Thyroid gland (tissue), 4 donors: ENCODE data around the gene COTL1.

ENCODE experiments used
- POLR2A ChIP-seq, 2 donors: fragments of 450-650 bp; IDR thresholded peaks; one replicate each; pipeline ENCODE4 v1.6.1; 2017; ENCODE audit warnings: antibody characterized with exemption in 2 of 2, mild to moderate bottlenecking in 2 of 2, moderate library complexity in 1 of 2
- TF ChIP-seq, protein P1 (sequence below), 6 experiments: fragments of 200-600 bp in 3 of 6; fragments of 450-650 bp in 3 of 6; sonication (generic) in 3 of 6; IDR thresholded peaks; one replicate each; pipeline ENCODE4 v1.5.1; 2016 to 2019; ENCODE audit warnings: antibody characterized with exemption in 6 of 6, mild to moderate bottlenecking in 2 of 6, inconsistent platforms in 1 of 6, moderate library complexity in 1 of 6

GRCh38 chr16:84581158-84581557 is 36.7 kb downstream of the COTL1 start:
- TF ChIP-seq, protein P1, sequence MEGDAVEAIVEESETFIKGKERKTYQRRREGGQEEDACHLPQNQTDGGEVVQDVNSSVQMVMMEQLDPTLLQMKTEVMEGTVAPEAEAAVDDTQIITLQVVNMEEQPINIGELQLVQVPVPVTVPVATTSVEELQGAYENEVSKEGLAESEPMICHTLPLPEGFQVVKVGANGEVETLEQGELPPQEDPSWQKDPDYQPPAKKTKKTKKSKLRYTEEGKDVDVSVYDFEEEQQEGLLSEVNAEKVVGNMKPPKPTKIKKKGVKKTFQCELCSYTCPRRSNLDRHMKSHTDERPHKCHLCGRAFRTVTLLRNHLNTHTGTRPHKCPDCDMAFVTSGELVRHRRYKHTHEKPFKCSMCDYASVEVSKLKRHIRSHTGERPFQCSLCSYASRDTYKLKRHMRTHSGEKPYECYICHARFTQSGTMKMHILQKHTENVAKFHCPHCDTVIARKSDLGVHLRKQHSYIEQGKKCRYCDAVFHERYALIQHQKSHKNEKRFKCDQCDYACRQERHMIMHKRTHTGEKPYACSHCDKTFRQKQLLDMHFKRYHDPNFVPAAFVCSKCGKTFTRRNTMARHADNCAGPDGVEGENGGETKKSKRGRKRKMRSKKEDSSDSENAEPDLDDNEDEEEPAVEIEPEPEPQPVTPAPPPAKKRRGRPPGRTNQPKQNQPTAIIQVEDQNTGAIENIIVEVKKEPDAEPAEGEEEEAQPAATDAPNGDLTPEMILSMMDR (IDR thresholded peaks at IDR 0.05): no peak
- TF ChIP-seq POLR2A (IDR thresholded peaks at IDR 0.05): no peak
